ENCODE measurements around the gene LLCFC1. TPM values are rescaled to one million over a fixed set of nuclear protein-coding genes. Genes with fewer than 3 reads are reported as not detected.

Gene LLCFC1
- total and polyA plus RNA-seq, 3 donors from 2014 or later, result 14.1 to 73.2 (median 38.5) TPM

- Histone ChIP-seq H3K27me3 (no peaks in the 10 kb centered on the region), H3K9me3 (no peaks in the 10 kb centered on the region), H3K4me3 (no peak overlapping the region), H3K27ac (no peak overlapping the region), H3K4me1 (no peaks in the 10 kb centered on the region), H3K36me3 (ENCODE audit: low read depth, missing control alignments) (no peaks in the 10 kb centered on the region)
- TF ChIP-seq POLR2A (IDR thresholded peaks at IDR 0.05) (no peak), CTCF (IDR thresholded peaks at IDR 0.05) (no peak)
- DNase-seq, result no peak
- intact Hi-C loops (cut with DNase I; ENCODE audit: low total_unique reads), result no loop called here
Measured at GRCh38 chr7:142904128-142904527, 35.2 kb upstream of the LLCFC1 start.

GRCh38 chr7:142905759-142906158, 33.5 kb upstream of the LLCFC1 start:
- H3K27ac ChIP-seq, result no peak overlapping the region
- TF ChIP-seq CTCF (IDR thresholded peaks at IDR 0.05) (no peak), POLR2A (IDR thresholded peaks at IDR 0.05) (no peak)
- intact Hi-C loops (cut with DNase I; ENCODE audit: low total_unique reads), result no loop called here
- DNase-seq, result no peak
- H3K4me1 ChIP-seq, result no peaks in the 10 kb centered on the region
- H3K36me3 ChIP-seq (ENCODE audit: low read depth, missing control alignments), result no peaks in the 10 kb centered on the region
- 79 to 83% methylated on average over 2 of the region's 2 CpGs for WGBS, 2 donors
- H3K9me3 ChIP-seq, result no peaks in the 10 kb centered on the region
- no peaks in the 10 kb centered on the region for H3K27me3 ChIP-seq
- no peak overlapping the region for H3K4me3 ChIP-seq

GRCh38 chr7:142906643-142907042, 32.6 kb upstream of the LLCFC1 start:
- no peaks in the 10 kb centered on the region for H3K4me1 ChIP-seq
- DNase-seq, result no peak
- TF ChIP-seq CTCF (IDR thresholded peaks at IDR 0.05), result no peak
- no peaks in the 10 kb centered on the region for H3K36me3 ChIP-seq (ENCODE audit: low read depth, missing control alignments)
- H3K27ac ChIP-seq, result no peak overlapping the region
- intact Hi-C loops (cut with DNase I; ENCODE audit: low total_unique reads), result no loop called here
- H3K9me3 ChIP-seq, result no peaks in the 10 kb centered on the region
- 64 to 91% methylated on average over 2 of the region's 2 CpGs for WGBS, 2 donors
- no peak overlapping the region for H3K4me3 ChIP-seq
- H3K27me3 ChIP-seq, result no peaks in the 10 kb centered on the region

GRCh38 chr7:142908290-142908689, 31.0 kb upstream of the LLCFC1 start:
- intact Hi-C loops (cut with DNase I; ENCODE audit: low total_unique reads), result no loop called here
- H3K4me3 ChIP-seq, result no peak overlapping the region
- TF ChIP-seq CTCF (IDR thresholded peaks at IDR 0.05) (no peak), POLR2A (IDR thresholded peaks at IDR 0.05) (no peak)
- H3K27me3 ChIP-seq, result no peaks in the 10 kb centered on the region
- no peaks in the 10 kb centered on the region for H3K36me3 ChIP-seq (ENCODE audit: low read depth, missing control alignments)
- no peak for DNase-seq
- no peaks in the 10 kb centered on the region for H3K4me1 ChIP-seq
- H3K9me3 ChIP-seq, result no peaks in the 10 kb centered on the region
- H3K27ac ChIP-seq, result no peak overlapping the region
- WGBS, 2 donors, result 81 to 87% methylated on average over 11 of the region's 11 CpGs

Data from testis (tissue), 3 donors.